Choroid plexus epithelial cell (primary cell): ENCODE results near the gene FAM20A.

Source experiments
- DNase-seq: peaks from one replicate; pipeline ENCODE4 v3.0.0-alpha.2; 2010; ENCODE audit warnings: low read depth
- H3K4me3 ChIP-seq: 2 replicates; pipeline ENCODE4 v1.5.1; 2011; ENCODE audit warnings: low read depth, mild to moderate bottlenecking, control low read depth, low read length, moderate library complexity
- CTCF ChIP-seq: conservative IDR thresholded peaks from 2 replicates; pipeline ENCODE4 v1.5.1; 2011; ENCODE audit warnings: low read depth, mild to moderate bottlenecking, control low read depth, inconsistent platforms, low read length, moderate library complexity

Gene FAM20A

GRCh38 chr17:68600931-68601564 lies at the start of gene FAM20A:
FAM20A (minus strand) TSS chr17:68601367; CDS start chr17:68600666, 701 bp downstream.
- peak; percentile 5 for DNase-seq
- peak within 1 kb of the TSS; percentile 37 for H3K4me3 ChIP-seq
- no peak for TF ChIP-seq CTCF

DNA sequence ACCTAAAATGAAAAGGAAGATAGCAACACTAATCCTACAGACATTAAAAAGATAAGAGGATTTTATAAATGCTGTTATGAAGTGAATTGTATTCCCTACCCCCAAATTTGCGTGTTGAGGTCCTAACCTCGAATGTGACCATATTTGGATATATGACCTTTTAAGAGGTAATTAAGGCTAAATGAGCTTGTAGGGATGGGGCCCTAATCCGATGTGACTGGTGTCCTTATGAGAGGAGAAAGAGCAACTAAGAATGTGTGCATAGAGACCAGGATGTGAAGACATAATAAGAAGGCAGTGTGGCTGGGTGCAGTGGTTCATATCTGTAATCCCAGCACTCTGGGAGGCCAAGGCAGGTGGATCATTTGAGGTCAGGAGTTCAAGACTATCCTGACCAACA lies 48.2 kb upstream of the FAM20A start:
- DNase-seq: no peak
- no peak for TF ChIP-seq CTCF
- no peak overlapping the region for H3K4me3 ChIP-seq

DNA sequence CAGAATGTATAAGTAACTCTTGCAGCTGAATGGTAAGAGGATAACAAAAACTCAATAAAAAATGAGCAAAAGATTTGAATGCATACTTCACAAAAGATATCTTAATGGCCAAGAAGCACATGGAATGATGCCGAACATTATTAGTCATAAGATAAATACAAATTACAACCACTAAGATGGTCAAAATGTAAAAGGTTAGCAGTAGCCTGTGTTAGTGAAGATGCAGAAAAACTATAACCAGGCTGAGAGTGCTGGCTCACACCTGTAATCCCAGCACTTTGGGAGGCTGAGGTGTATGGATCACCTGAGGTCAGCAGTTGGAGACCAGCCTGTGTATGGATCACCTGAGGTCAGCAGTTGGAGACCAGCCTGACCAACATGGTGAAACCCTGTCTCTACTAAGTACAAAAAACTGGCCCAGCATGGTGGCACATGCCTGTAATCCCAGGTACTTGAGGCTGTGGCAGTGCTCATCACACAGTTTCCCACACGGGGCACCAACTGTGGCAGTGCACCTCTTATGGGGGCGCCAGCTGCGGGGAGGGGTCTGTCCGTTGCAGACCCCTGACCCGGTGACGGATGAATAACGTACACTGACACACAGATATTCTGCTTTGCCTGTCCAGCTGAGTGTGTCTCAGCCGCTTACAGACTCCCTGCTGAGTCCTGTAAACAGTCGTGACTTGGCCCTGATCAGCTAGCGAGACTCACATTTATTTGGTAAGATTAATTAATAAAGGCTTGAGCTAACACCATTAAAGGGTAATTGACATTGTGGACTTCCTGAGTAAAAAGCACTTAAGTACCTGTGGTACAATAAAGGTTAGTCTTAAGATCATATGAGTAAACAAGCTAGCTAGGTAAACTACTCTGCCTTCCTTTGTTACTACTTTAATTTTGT lies 45.7 kb upstream of the FAM20A start:
- DNase-seq: peak; percentile 31
- no peak for TF ChIP-seq CTCF
- H3K4me3 ChIP-seq: no peak overlapping the region

DNA sequence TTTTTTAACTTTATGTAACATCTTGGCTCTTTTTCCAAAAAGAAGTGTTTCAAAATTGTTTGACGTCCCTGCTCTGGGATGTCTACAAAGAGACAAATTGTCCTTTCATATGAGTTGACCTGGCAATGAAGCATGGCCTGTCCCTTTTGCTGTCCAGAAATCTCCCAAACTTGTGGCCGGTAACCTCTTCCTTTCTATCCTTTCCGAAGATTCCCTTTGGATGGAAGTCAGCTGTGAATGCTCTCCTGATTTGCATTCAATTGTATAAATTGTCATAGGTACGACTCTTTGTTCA lies 40.9 kb upstream of the FAM20A start:
- no peak for TF ChIP-seq CTCF
- DNase-seq: no peak
- H3K4me3 ChIP-seq: no peak overlapping the region

- no peak for TF ChIP-seq CTCF
- DNase-seq: no peak
- no peak overlapping the region for H3K4me3 ChIP-seq
These were observed 40.3 kb upstream of the FAM20A start for GRCh38 chr17:68641276-68642117.

DNA sequence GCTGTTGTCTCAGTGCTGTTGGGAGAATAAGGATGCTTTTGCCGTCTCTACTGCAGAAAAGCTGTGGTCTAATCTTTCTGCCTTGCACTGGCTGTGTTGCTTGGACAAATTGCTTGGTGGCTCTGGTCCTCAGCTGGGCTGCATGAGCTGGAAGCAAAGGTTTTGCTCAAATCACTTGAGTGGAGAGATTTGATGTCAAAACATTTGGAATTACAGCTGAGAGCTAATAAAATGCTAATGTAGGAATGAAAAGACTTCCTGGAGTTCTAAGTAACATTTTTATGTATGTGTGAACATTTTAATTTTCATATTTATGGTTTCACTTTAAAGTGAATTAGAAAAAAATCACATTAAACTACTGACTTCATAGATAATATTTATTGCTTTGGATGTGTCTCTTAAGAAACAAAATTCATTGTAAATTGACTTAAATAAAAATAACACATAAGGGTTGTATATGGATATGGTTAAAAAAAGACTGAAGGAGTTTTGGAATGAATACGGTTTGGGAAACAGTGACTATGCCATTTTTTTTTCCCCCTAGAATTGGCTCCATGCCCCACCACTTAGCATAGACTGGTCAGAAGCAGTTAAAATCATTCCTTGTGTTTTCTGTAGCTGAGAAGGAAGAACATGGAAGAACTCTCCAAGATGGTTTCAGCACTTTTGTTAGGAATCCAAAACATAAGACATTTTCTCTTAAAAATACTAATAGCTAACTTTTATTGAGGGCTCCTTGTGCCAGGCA lies 39.2 kb upstream of the FAM20A start:
- H3K4me3 ChIP-seq: no peak overlapping the region
- TF ChIP-seq CTCF: no peak
- no peak for DNase-seq
